Adrenal gland (tissue), 12 donors: ENCODE results near the gene NPBWR2. TPM values are rescaled to one million over a fixed set of nuclear protein-coding genes. Genes with fewer than 3 reads are reported as not detected.

Source experiments
- DNase-seq, 7 donors: peaks; one replicate each; pipeline ENCODE4 v3.0.0-alpha.2; 2019 to 2020
- H3K27ac ChIP-seq, 5 donors: fragments of 200-600 bp; sonication (generic) in 4 of 5; 1 replicate in 3 of 5; 2 replicates in 2 of 5; pipeline versions ENCODE4 v1.5.1 to v1.8.0; 2016 to 2020; ENCODE audit warnings: mild to moderate bottlenecking in 1 of 5
- H3K27me3 ChIP-seq: fragments of 200-600 bp; 2 replicates; pipeline ENCODE4 v1.8.0; 2021
- H3K36me3 ChIP-seq, 2 donors: fragments of 200-600 bp; replicated peaks in 1 of 2; 1 replicate in 1 of 2; 2 replicates in 1 of 2; pipeline versions ENCODE4 v1.5.1 to v1.8.0; 2018 to 2022
- H3K4me1 ChIP-seq, 2 donors: fragments of 200-600 bp; replicated peaks in 1 of 2; 1 replicate in 1 of 2; 2 replicates in 1 of 2; pipeline versions ENCODE4 v1.5.1 to v1.8.0; 2018 to 2021
- H3K4me3 ChIP-seq, 4 donors: fragments of 200-600 bp; sonication (generic) in 3 of 4; one replicate each; pipeline ENCODE4 v1.5.1; 2016 to 2018
- H3K9me3 ChIP-seq, 3 donors: fragments of 200-600 bp; sonication (generic) in 1 of 3; replicated peaks in 1 of 3; 1 replicate in 2 of 3; 2 replicates in 1 of 3; pipeline versions ENCODE4 v1.5.1 to v1.8.0; 2016 to 2021
- CTCF ChIP-seq, 6 experiments: fragments of 450-650 bp in 4 of 6; fragments of 200-600 bp in 2 of 6; sonication (generic) in 1 of 6; IDR thresholded peaks; 1 replicate in 5 of 6; 2 replicates in 1 of 6; pipeline versions ENCODE4 v1.5.1 to v1.8.0; 2016 to 2021; ENCODE audit warnings: antibody characterized with exemption in 6 of 6, mild to moderate bottlenecking in 2 of 6, moderate library complexity in 1 of 6
- POLR2A ChIP-seq, 2 donors: fragments of 450-650 bp; IDR thresholded peaks; one replicate each; pipeline ENCODE4 v1.6.1; 2017; ENCODE audit warnings: antibody characterized with exemption in 2 of 2, mild to moderate bottlenecking in 2 of 2, moderate library complexity in 1 of 2
- WGBS, 4 donors: extraction: QIAGEN DNeasy Blood & Tissue Kit in 2 of 4; methylation state at CpG; one replicate each; pipeline versions ENCODE4 v1.1.5 to v1.1.7; 2013 to 2017; 5-methylcytosine and 5-hydroxymethylcytosine counted together
- intact Hi-C, 2 donors: fragments of 100-400 bp; cut with DNase I; formaldehyde crosslinking; loops; one replicate each; pipeline versions ENCODE4 v1.14.1 to v1.15.0; 2022 to 2023
- polyA plus RNA-seq, 3 donors: library from polyadenylated mRNA; stranded (reverse); fragments of 200-250 nt in 2 of 3; fragments of 350-450 nt in 1 of 3; fragmentation: Illumina TruSeq in 1 of 3; extraction: RNeasy Lipid Tissue Mini Kit (QIAGEN cat#74804) in 1 of 3; gene quantifications; one replicate each; pipeline ENCODE4 v1.2.3, GENCODE V29; 2013 to 2014
- total RNA-seq, 9 donors: library from RNA; depleted of rRNA in 4 of 9; stranded (reverse); fragments of >200 nt in 4 of 9; fragments of 120-200 nt in 1 of 9; fragmentation: NEBNext Ultra II Directional in 1 of 9; extraction: Animal tissue kit (Norgen Biotek cat#: 25700) in 1 of 9; gene quantifications; one replicate each; pipeline versions ENCODE4 v1.1.0 to v1.2.4, GENCODE V29; 2013 to 2023
- donor health status: healthy with polysubstance abuse.
- donor health status: Bipolar disorder and iron deficiency.
- donor health status: DM: yes; HTN: yes; CAD: no.
- donor health status: DM: no; HTN: no; CAD: no.
- donor health status: DM: no; HTN: no; CAD: no.
- donor health status: DM: yes; HTN: yes; CAD: no.

NPBWR2 gene
- total and polyA plus RNA-seq, 12 donors, result 0.18 to 0.42 (median 0.33) TPM; not detected in 8

GRCh38 chr20:64093013-64093503, 14.3 kb downstream of the NPBWR2 start:
- Histone ChIP-seq H3K36me3 (no peaks in the 10 kb centered on the region), H3K4me1 (no peaks in the 10 kb centered on the region), H3K27ac (no peak overlapping the region), H3K9me3 (no peaks in the 10 kb centered on the region), H3K27me3 (no peaks in the 10 kb centered on the region), H3K4me3 (no peak overlapping the region)
- 54 to 62% (median 59%) methylated on average over 5 to 9 of the region's 9 CpGs for WGBS, 4 donors
- intact Hi-C loops, result no loop called here
- no peak for DNase-seq
- TF ChIP-seq POLR2A (IDR thresholded peaks at IDR 0.05), result no peak
- TF ChIP-seq CTCF (IDR thresholded peaks at IDR 0.05), result no peak

- WGBS, 4 donors, result 20 to 64% (median 51%) methylated on average over 1 to 27 of the region's 27 CpGs
- Histone ChIP-seq H3K36me3 (no peaks in the 10 kb centered on the region), H3K27ac (no peak overlapping the region), H3K4me3 (no peak overlapping the region), H3K4me1 (no peaks in the 10 kb centered on the region), H3K27me3 (no peaks in the 10 kb centered on the region), H3K9me3 (no peaks in the 10 kb centered on the region)
- intact Hi-C loops, result no loop called here
- TF ChIP-seq POLR2A (IDR thresholded peaks at IDR 0.05) (no peak), CTCF (IDR thresholded peaks at IDR 0.05) (no peak)
- no peak for DNase-seq
Measured at GRCh38 chr20:64092258-64093012, 14.9 kb downstream of the NPBWR2 start.

- Histone ChIP-seq H3K4me1 (no peaks in the 10 kb centered on the region), H3K27me3 (no peaks in the 10 kb centered on the region), H3K36me3 (no peaks in the 10 kb centered on the region), H3K27ac (no peak overlapping the region), H3K9me3 (no peaks in the 10 kb centered on the region), H3K4me3 (no peak overlapping the region)
- TF ChIP-seq POLR2A (IDR thresholded peaks at IDR 0.05), result no peak
- no peak for TF ChIP-seq CTCF (IDR thresholded peaks at IDR 0.05)
- no peak for DNase-seq
- intact Hi-C loops, result no loop called here
- WGBS, 4 donors, result 17 to 58% (median 26%) methylated on average over 3 to 16 of the region's 16 CpGs
Measured at GRCh38 chr20:64091770-64092169, 15.6 kb downstream of the NPBWR2 start.

- no peaks in the 10 kb centered on the region for H3K9me3 ChIP-seq
- no peaks in the 10 kb centered on the region for H3K27me3 ChIP-seq
- 72 to 96% (median 76%) methylated on average over 4 to 19 of the region's 19 CpGs for WGBS, 4 donors
- no peak for TF ChIP-seq POLR2A (IDR thresholded peaks at IDR 0.05)
- TF ChIP-seq CTCF (IDR thresholded peaks at IDR 0.05), result no peak
- DNase-seq, result no peak
- intact Hi-C loops, result no loop called here
- no peaks in the 10 kb centered on the region for H3K36me3 ChIP-seq
- H3K4me1 ChIP-seq, result no peaks in the 10 kb centered on the region
- no peak overlapping the region for H3K27ac ChIP-seq
- no peak overlapping the region for H3K4me3 ChIP-seq
Measured at GRCh38 chr20:64091340-64091739, 16.0 kb downstream of the NPBWR2 start.
